Measurements from ENCODE around the gene COX6B1. TPM values are rescaled to one million over a fixed set of nuclear protein-coding genes. Genes with fewer than 3 reads are reported as not detected.

The COX6B1 gene
- polyA plus RNA-seq, 1 of the 3 experiments (the other 2 are of a cell fraction) = 826 TPM

- no peaks in the 10 kb centered on the region for H4K20me1 ChIP-seq (ENCODE audit: insufficient read depth)
- H3K4me1 ChIP-seq (ENCODE audit: control insufficient read depth in 1 of 2, insufficient read depth in 2 of 2, low read depth in 1 of 2, low read length in 1 of 2) = no peaks in the 10 kb centered on the region; a peak in 1 of 4 replicates
- H3K4me3 ChIP-seq (ENCODE audit: low read depth in 2 of 2, low read length in 1 of 2) = no peak overlapping the region
- H3K9me2 ChIP-seq = no peaks in the 10 kb centered on the region
- H3K9ac ChIP-seq = no peak overlapping the region
- no peak for DNase-seq
- H3K9me3 ChIP-seq = no peaks in the 10 kb centered on the region
- H3K27me3 ChIP-seq (ENCODE audit: insufficient read depth) = peaks cover 33% of the 10 kb centered on the region; the same call in 1 of the 2 replicates
- 19% methylated on average over 6 of the region's 6 CpGs for WGBS (ENCODE audit: low lambda C conversion rate)
- no peak overlapping the region for H2AFZ ChIP-seq (ENCODE audit: low read depth)
- H3K36me3 ChIP-seq (replicated peaks in 1 of 2; ENCODE audit: control insufficient read depth in 1 of 2, insufficient read depth in 2 of 2, low read length in 1 of 2) = no peaks in the 10 kb centered on the region
- no peaks in the 10 kb centered on the region for H3F3A ChIP-seq (replicated peaks; ENCODE audit: insufficient read depth)
- no peak overlapping the region for H3K27ac ChIP-seq (ENCODE audit: low read depth in 2 of 2, low read length in 1 of 2)
- TF ChIP-seq YY1 (IDR thresholded peaks at IDR 0.05; ENCODE audit: low read depth) (no peak), GABPA (IDR thresholded peaks at IDR 0.05; ENCODE audit: low read depth) (no peak), TEAD4 (IDR thresholded peaks at IDR 0.05; ENCODE audit: borderline replicate concordance, insufficient read depth) (no peak), PBX3 (IDR thresholded peaks at IDR 0.05) (no peak), RXRA (IDR thresholded peaks at IDR 0.05; ENCODE audit: borderline replicate concordance, low read depth) (no peak), CTCF (IDR thresholded peaks at IDR 0.05) (no peak), NRF1 (IDR thresholded peaks at IDR 0.05; ENCODE audit: low read depth, low read length) (no peak), RCOR1 (IDR thresholded peaks at IDR 0.05; ENCODE audit: low read length) (no peak)
- H3K4me2 ChIP-seq = no peak overlapping the region
- CTCF ChIA-PET = interaction anchor here (1.3 kb wide), 1 partner anchor 159 kb away, joined by 3 read pairs; no protein-coding TSS in a partner anchor
- no peaks in the 10 kb centered on the region for H3K79me2 ChIP-seq (ENCODE audit: insufficient read depth)
- POLR2A ChIA-PET = interaction anchor here (1.3 kb wide), 1 partner anchor 21 kb away, joined by 3 read pairs; the partner anchor contains the start of gene COX6B1
These were observed 21.4 kb downstream of the COX6B1 start for GRCh38 chr19:35669566-35669965.

GRCh38 chr19:35669974-35670373 lies 21.9 kb downstream of the COX6B1 start:
- Histone ChIP-seq H3K27me3 (ENCODE audit: insufficient read depth) (peaks cover 37% of the 10 kb centered on the region; the same call in 1 of the 2 replicates), H4K20me1 (ENCODE audit: insufficient read depth) (no peaks in the 10 kb centered on the region), H3K36me3 (replicated peaks in 1 of 2; ENCODE audit: control insufficient read depth in 1 of 2, insufficient read depth in 2 of 2, low read length in 1 of 2) (no peaks in the 10 kb centered on the region), H3K27ac (ENCODE audit: low read depth in 2 of 2, low read length in 1 of 2) (no peak overlapping the region), H2AFZ (ENCODE audit: low read depth) (no peak overlapping the region), H3K9me3 (no peaks in the 10 kb centered on the region), H3K4me2 (no peak overlapping the region), H3K9me2 (no peaks in the 10 kb centered on the region), H3K79me2 (ENCODE audit: insufficient read depth) (no peaks in the 10 kb centered on the region), H3F3A (replicated peaks; ENCODE audit: insufficient read depth) (no peaks in the 10 kb centered on the region), H3K9ac (no peak overlapping the region), H3K4me3 (ENCODE audit: low read depth in 2 of 2, low read length in 1 of 2) (no peak overlapping the region), H3K4me1 (ENCODE audit: control insufficient read depth in 1 of 2, insufficient read depth in 2 of 2, low read depth in 1 of 2, low read length in 1 of 2) (no peaks in the 10 kb centered on the region; a peak in 1 of 4 replicates)
- POLR2A ChIA-PET = interaction anchor here (1.3 kb wide), 1 partner anchor 22 kb away, joined by 3 read pairs; the partner anchor contains the start of gene COX6B1
- CTCF ChIA-PET = interaction anchor here (1.3 kb wide), 1 partner anchor 160 kb away, joined by 3 read pairs; no protein-coding TSS in a partner anchor
- no peak for DNase-seq
- 16% methylated on average over 4 of the region's 4 CpGs for whole genome bisulfite sequencing (ENCODE audit: low lambda C conversion rate)
- no peak for TF ChIP-seq CHD2 (IDR thresholded peaks at IDR 0.05; ENCODE audit: low read length, partially characterized antibody)

Measured in SK-N-SH (cell line).